Measurements from ENCODE around the gene RAD51B.

Gene RAD51B

GRCh38 chr14:67785270-67786109, 34.1 kb upstream of the RAD51B start:
- Histone ChIP-seq H3K27ac (replicated peaks) (no peak overlapping the region), H3K4me3 (replicated peaks; ENCODE audit: insufficient read depth, low read length) (no peak overlapping the region), H3K27me3 (ENCODE audit: insufficient read depth, poor library complexity, severe bottlenecking) (no peaks in the 10 kb centered on the region)
- no peak for TF ChIP-seq CTCF (IDR thresholded peaks at IDR 0.05; ENCODE audit: insufficient read depth, low read length)
- no peak for TF ChIP-seq POLR2AphosphoS5 (IDR thresholded peaks at IDR 0.05; ENCODE audit: low read depth)
- TF ChIP-seq SPI1 (IDR thresholded peaks at IDR 0.05; ENCODE audit: borderline replicate concordance, low read depth): no peak
- no peak for TF ChIP-seq GABPA (IDR thresholded peaks at IDR 0.05; ENCODE audit: low read depth)
- TF ChIP-seq REST (IDR thresholded peaks at IDR 0.05; ENCODE audit: insufficient replicate concordance, low read depth): no peak
- DNase-seq (ENCODE audit: low read depth in 1 of 2, low spot score in 1 of 2): no peak

- Histone ChIP-seq H3K27ac (replicated peaks) (no peak overlapping the region), H3K4me3 (replicated peaks; ENCODE audit: insufficient read depth, low read length) (no peak overlapping the region), H3K27me3 (ENCODE audit: insufficient read depth, poor library complexity, severe bottlenecking) (no peaks in the 10 kb centered on the region)
- TF ChIP-seq REST (IDR thresholded peaks at IDR 0.05; ENCODE audit: insufficient replicate concordance, low read depth): no peak
- TF ChIP-seq SPI1 (IDR thresholded peaks at IDR 0.05; ENCODE audit: borderline replicate concordance, low read depth): no peak
- TF ChIP-seq CTCF (IDR thresholded peaks at IDR 0.05; ENCODE audit: insufficient read depth, low read length): no peak
- TF ChIP-seq GABPA (IDR thresholded peaks at IDR 0.05; ENCODE audit: low read depth): no peak
- no peak for TF ChIP-seq POLR2AphosphoS5 (IDR thresholded peaks at IDR 0.05; ENCODE audit: low read depth)
- no peak for DNase-seq (ENCODE audit: low read depth in 1 of 2, low spot score in 1 of 2)
These were observed 31.9 kb upstream of the RAD51B start for GRCh38 chr14:67787673-67788072.

GRCh38 chr14:67798731-67799130, 20.8 kb upstream of the RAD51B start:
- H3K4me3 ChIP-seq (replicated peaks; ENCODE audit: insufficient read depth, low read length): no peak overlapping the region
- H3K27me3 ChIP-seq (ENCODE audit: insufficient read depth, poor library complexity, severe bottlenecking): no peaks in the 10 kb centered on the region
- H3K27ac ChIP-seq (replicated peaks): no peak overlapping the region
- TF ChIP-seq SPI1 (IDR thresholded peaks at IDR 0.05; ENCODE audit: borderline replicate concordance, low read depth) (no peak), GABPA (IDR thresholded peaks at IDR 0.05; ENCODE audit: low read depth) (no peak)
- no peak for DNase-seq (ENCODE audit: low read depth in 1 of 2, low spot score in 1 of 2)

GRCh38 chr14:67800743-67801142, 18.8 kb upstream of the RAD51B start:
- no peak overlapping the region for H3K27ac ChIP-seq (replicated peaks)
- no peak for DNase-seq (ENCODE audit: low read depth in 1 of 2, low spot score in 1 of 2)
- no peaks in the 10 kb centered on the region for H3K27me3 ChIP-seq (ENCODE audit: insufficient read depth, poor library complexity, severe bottlenecking)
- no peak overlapping the region for H3K4me3 ChIP-seq (replicated peaks; ENCODE audit: insufficient read depth, low read length)
- no peak for TF ChIP-seq SPI1 (IDR thresholded peaks at IDR 0.05; ENCODE audit: borderline replicate concordance, low read depth)
- no peak for TF ChIP-seq CTCF (IDR thresholded peaks at IDR 0.05; ENCODE audit: insufficient read depth, low read length)
- no peak for TF ChIP-seq POLR2AphosphoS5 (IDR thresholded peaks at IDR 0.05; ENCODE audit: low read depth)

Data from HL-60 (cell line).